ENCODE measurements around the gene MSH6.

The MSH6 gene

DNA sequence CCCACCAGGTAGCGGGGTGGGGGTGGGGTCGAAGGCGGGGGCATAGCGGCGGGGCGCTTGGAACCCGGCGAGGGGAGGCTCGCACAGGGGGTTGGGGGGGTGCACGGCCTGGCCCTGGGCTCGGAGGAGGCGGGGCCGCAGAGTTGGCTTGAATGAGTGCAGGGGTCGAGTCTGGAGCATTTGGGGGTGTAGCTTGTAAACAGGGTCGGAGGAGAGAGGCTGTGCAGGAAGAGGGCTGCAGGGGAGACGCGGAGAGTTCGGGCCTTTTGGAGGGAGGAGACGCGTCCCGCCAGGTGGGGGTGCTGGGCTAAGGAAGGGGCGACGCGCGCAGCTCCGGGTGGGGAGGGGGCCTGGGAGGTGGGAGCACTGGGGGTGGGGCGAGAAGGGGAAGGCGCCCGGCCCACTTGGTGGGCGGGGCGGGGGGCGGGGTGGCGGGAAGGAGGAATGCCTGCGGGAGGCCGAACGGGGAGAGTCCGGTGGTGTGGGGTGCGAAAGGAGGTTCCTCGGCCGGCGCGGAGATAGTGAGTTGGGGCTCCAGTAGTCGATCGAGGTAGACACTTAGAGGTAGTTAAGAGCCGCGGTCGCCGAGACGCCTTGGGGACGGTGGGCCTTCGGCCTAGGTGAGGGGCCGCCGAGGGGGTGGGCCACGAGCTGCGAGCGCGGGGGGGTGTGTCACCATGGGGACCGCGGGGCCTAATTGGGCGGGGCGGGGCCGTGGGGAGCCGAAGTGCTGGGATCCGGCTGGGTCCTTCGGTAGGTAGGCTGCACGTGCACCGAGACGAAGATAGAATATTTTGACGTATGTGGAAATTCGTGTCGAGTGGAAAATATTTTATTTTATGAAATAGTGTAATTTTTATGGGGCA lies 774 bp downstream of the MSH6 start:
- peak; percentile 65 for DNase-seq (ENCODE audit: low read depth)
- TF ChIP-seq, protein P1, sequence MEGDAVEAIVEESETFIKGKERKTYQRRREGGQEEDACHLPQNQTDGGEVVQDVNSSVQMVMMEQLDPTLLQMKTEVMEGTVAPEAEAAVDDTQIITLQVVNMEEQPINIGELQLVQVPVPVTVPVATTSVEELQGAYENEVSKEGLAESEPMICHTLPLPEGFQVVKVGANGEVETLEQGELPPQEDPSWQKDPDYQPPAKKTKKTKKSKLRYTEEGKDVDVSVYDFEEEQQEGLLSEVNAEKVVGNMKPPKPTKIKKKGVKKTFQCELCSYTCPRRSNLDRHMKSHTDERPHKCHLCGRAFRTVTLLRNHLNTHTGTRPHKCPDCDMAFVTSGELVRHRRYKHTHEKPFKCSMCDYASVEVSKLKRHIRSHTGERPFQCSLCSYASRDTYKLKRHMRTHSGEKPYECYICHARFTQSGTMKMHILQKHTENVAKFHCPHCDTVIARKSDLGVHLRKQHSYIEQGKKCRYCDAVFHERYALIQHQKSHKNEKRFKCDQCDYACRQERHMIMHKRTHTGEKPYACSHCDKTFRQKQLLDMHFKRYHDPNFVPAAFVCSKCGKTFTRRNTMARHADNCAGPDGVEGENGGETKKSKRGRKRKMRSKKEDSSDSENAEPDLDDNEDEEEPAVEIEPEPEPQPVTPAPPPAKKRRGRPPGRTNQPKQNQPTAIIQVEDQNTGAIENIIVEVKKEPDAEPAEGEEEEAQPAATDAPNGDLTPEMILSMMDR (IDR thresholded peaks at IDR 0.05; ENCODE audit: insufficient read depth, low read depth, low read length, missing control alignments) = no peak
- H3K4me3 ChIP-seq (ENCODE audit: low read length) = peak overlapping the region; percentile 75

DNA sequence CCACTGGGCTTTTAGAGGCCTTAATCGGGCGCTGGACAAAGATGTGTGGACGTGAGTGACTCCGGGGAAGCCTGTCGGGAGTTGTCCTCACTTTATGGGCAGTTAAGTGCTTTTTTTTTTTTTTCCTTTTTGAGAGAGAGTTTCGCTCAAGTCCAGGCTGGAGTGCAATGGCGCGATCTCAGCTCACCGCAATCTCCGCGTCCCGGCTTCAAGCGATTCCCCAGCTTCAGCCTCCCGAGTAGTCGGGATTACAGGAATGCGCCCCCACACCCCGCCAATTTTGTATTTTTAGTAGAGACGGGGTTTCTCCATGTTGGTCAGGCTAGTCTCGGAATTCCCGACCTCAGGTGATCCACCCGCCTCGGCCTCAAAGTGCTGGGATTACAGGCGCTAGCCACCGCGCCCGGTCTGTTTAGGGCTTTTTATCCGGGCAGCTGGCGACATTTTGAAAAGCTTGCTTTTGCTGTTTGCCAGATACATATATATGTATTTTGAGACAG lies 1.5 kb downstream of the MSH6 start:
- TF ChIP-seq, protein P1 (IDR thresholded peaks at IDR 0.05; ENCODE audit: insufficient read depth, low read depth, low read length, missing control alignments) = no peak
- H3K4me3 ChIP-seq (ENCODE audit: low read length) = peak overlapping the region; percentile 75
- DNase-seq (ENCODE audit: low read depth) = peak; percentile 26

DNA sequence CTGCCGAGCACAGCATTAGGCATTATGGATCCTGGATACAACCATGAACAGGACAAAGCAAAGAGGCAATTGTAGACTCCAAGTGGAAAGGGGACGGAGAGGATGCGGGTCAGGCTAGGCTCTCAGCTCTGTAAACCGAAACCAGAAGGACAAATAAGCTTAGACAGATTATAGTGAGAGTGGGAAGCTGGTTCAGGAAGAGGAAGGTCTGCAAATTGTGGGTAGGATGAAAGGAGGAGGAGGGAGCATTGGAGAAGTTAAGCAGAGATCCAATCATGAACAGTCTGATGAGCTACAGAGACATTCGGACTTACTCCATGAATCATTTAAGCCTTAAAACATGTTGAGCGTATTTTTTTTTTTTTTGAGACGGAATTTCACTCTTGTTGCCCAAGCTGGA lies 3.0 kb downstream of the MSH6 start:
- TF ChIP-seq, protein P1 (IDR thresholded peaks at IDR 0.05; ENCODE audit: insufficient read depth, low read depth, low read length, missing control alignments) = no peak
- DNase-seq (ENCODE audit: low read depth) = no peak
- H3K4me3 ChIP-seq (ENCODE audit: low read length) = no peak overlapping the region

- H3K4me3 ChIP-seq (ENCODE audit: low read length) = no peak overlapping the region
- TF ChIP-seq, protein P1 (IDR thresholded peaks at IDR 0.05; ENCODE audit: insufficient read depth, low read depth, low read length, missing control alignments) = no peak
- DNase-seq (ENCODE audit: low read depth) = no peak
Measured at GRCh38 chr2:47796090-47796697, 13.2 kb downstream of the MSH6 start.

- DNase-seq (ENCODE audit: low read depth) = no peak
- no peak overlapping the region for H3K4me3 ChIP-seq (ENCODE audit: low read length)
- TF ChIP-seq, protein P1 (IDR thresholded peaks at IDR 0.05; ENCODE audit: insufficient read depth, low read depth, low read length, missing control alignments) = no peak
Measured at GRCh38 chr2:47798631-47799030, 15.7 kb downstream of the MSH6 start.

DNA sequence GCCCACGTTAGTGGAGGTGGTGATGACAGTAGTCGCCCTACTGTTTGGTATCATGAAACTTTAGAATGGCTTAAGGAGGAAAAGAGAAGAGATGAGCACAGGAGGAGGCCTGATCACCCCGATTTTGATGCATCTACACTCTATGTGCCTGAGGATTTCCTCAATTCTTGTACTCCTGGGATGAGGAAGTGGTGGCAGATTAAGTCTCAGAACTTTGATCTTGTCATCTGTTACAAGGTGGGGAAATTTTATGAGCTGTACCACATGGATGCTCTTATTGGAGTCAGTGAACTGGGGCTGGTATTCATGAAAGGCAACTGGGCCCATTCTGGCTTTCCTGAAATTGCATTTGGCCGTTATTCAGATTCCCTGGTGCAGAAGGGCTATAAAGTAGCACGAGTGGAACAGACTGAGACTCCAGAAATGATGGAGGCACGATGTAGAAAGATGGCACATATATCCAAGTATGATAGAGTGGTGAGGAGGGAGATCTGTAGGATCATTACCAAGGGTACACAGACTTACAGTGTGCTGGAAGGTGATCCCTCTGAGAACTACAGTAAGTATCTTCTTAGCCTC lies 16.2 kb downstream of the MSH6 start:
- TF ChIP-seq, protein P1 (IDR thresholded peaks at IDR 0.05; ENCODE audit: insufficient read depth, low read depth, low read length, missing control alignments) = no peak
- H3K4me3 ChIP-seq (ENCODE audit: low read length) = no peak overlapping the region
- DNase-seq (ENCODE audit: low read depth) = no peak

Measured in epithelial cell of esophagus (primary cell).